ENCODE data around the gene ATG10. TPM values are rescaled to one million over a fixed set of nuclear protein-coding genes. Genes with fewer than 3 reads are reported as not detected.
"Not testable (repeated sequence)": the region's sequence is repeated elsewhere in the genome, so short reads cannot be mapped to it uniquely, and the experiment has no call there.

The ATG10 gene
- total RNA-seq, 1 donor from 2014 or later = 8.9 TPM

GRCh38 chr5:81989204-81989603 lies 17.4 kb downstream of the ATG10 start:
- no peak for DNase-seq (ENCODE audit: low spot score)
- peaks cover 18% of the 10 kb centered on the region for H3K36me3 Mint-ChIP-seq (ENCODE audit: low read depth)
- peaks cover 4% of the 10 kb centered on the region for H3K9me3 Mint-ChIP-seq
- intact Hi-C loops (cut with micrococcal nuclease) = no loop called here
- no peak overlapping the region for H3K27ac Mint-ChIP-seq
- H3K27me3 Mint-ChIP-seq (ENCODE audit: low read depth) = no peaks in the 10 kb centered on the region
- H3K4me1 Mint-ChIP-seq (ENCODE audit: low read depth) = peaks cover 2% of the 10 kb centered on the region
- H3K4me3 Mint-ChIP-seq (ENCODE audit: low read depth) = no peak overlapping the region

GRCh38 chr5:81994679-81995078 lies 22.9 kb downstream of the ATG10 start:
- peaks cover 1% of the 10 kb centered on the region for H3K4me1 Mint-ChIP-seq (ENCODE audit: low read depth)
- no peak overlapping the region for H3K4me3 Mint-ChIP-seq (ENCODE audit: low read depth)
- DNase-seq (ENCODE audit: low spot score) = no peak
- intact Hi-C loops (cut with micrococcal nuclease) = no loop called here
- peaks cover 25% of the 10 kb centered on the region for H3K9me3 Mint-ChIP-seq
- peaks cover 40% of the 10 kb centered on the region for H3K36me3 Mint-ChIP-seq (ENCODE audit: low read depth)
- no peak overlapping the region for H3K27ac Mint-ChIP-seq
- no peaks in the 10 kb centered on the region for H3K27me3 Mint-ChIP-seq (ENCODE audit: low read depth)

- Mint-ChIP-seq H3K36me3 (ENCODE audit: low read depth) (peaks cover 43% of the 10 kb centered on the region), H3K4me3 (ENCODE audit: low read depth) (no peak overlapping the region), H3K27ac (no peak overlapping the region), H3K9me3 (peaks cover 29% of the 10 kb centered on the region), H3K4me1 (ENCODE audit: low read depth) (peaks cover 1% of the 10 kb centered on the region), H3K27me3 (ENCODE audit: low read depth) (no peaks in the 10 kb centered on the region)
- intact Hi-C loops (cut with micrococcal nuclease) = no loop called here
- no peak for DNase-seq (ENCODE audit: low spot score)
Observed at GRCh38 chr5:81995407-81995806, 23.6 kb downstream of the ATG10 start.

- H3K9me3 Mint-ChIP-seq = peaks cover 4% of the 10 kb centered on the region
- no peaks in the 10 kb centered on the region for H3K27me3 Mint-ChIP-seq (ENCODE audit: low read depth)
- no peaks in the 10 kb centered on the region for H3K4me1 Mint-ChIP-seq (ENCODE audit: low read depth)
- intact Hi-C loops (cut with micrococcal nuclease) = no loop called here
- H3K36me3 Mint-ChIP-seq (ENCODE audit: low read depth) = peaks cover 3% of the 10 kb centered on the region
- no peak overlapping the region for H3K27ac Mint-ChIP-seq
- no peak for DNase-seq (ENCODE audit: low spot score)
- H3K4me3 Mint-ChIP-seq (ENCODE audit: low read depth) = no peak overlapping the region
Observed at GRCh38 chr5:82004511-82004910, 32.7 kb downstream of the ATG10 start.

DNA sequence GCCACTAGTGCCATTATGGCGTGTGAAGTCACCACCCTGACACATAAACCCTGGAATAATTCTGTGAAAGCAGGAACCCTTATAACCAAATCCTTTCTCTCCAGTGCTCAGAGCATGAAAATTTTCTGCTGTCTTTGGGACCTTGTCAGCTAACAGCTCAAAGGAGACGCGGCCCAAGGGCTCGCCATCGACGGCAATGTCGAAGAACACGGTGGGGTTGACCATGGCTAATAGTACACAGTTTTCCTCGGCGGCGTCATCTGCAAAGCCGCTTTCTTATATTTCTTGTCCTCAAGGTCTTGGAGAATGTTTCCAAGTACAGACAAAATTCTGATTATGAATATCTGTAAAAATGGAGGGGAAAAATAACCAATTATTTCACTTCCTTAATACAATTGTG lies 38.0 kb downstream of the ATG10 start:
- H3K4me3 Mint-ChIP-seq (ENCODE audit: low read depth); intact Hi-C loops (cut with micrococcal nuclease): not testable (repeated sequence)

GRCh38 chr5:82010696-82011095 lies 38.9 kb downstream of the ATG10 start:
- DNase-seq (ENCODE audit: low spot score) = no peak
- intact Hi-C loops (cut with micrococcal nuclease) = no loop called here

More for the DNA sequence above, 38.0 kb downstream of the ATG10 start:
- not testable (repeated sequence) for H3K27ac Mint-ChIP-seq; H3K9me3 Mint-ChIP-seq; DNase-seq (ENCODE audit: low spot score); H3K27me3 Mint-ChIP-seq (ENCODE audit: low read depth); H3K36me3 Mint-ChIP-seq (ENCODE audit: low read depth); H3K4me1 Mint-ChIP-seq (ENCODE audit: low read depth)

GRCh38 chr5:82011761-82012160 lies 39.9 kb downstream of the ATG10 start:
- DNase-seq (ENCODE audit: low spot score) = no peak
- intact Hi-C loops (cut with micrococcal nuclease) = no loop called here
- Mint-ChIP-seq H3K4me1 (ENCODE audit: low read depth) (no peaks in the 10 kb centered on the region), H3K27ac (no peak overlapping the region), H3K36me3 (ENCODE audit: low read depth) (peaks cover 13% of the 10 kb centered on the region), H3K9me3 (peaks cover 19% of the 10 kb centered on the region), H3K4me3 (ENCODE audit: low read depth) (no peak overlapping the region), H3K27me3 (ENCODE audit: low read depth) (no peaks in the 10 kb centered on the region)

More at GRCh38 chr5:82010696-82011095, 38.9 kb downstream of the ATG10 start:
- Mint-ChIP-seq H3K4me3 (ENCODE audit: low read depth) (no peak overlapping the region), H3K9me3 (peaks cover 13% of the 10 kb centered on the region), H3K36me3 (ENCODE audit: low read depth) (peaks cover 10% of the 10 kb centered on the region), H3K27ac (no peak overlapping the region), H3K27me3 (ENCODE audit: low read depth) (no peaks in the 10 kb centered on the region), H3K4me1 (ENCODE audit: low read depth) (no peaks in the 10 kb centered on the region)

GRCh38 chr5:82014644-82015043 lies 42.8 kb downstream of the ATG10 start:
- DNase-seq (ENCODE audit: low spot score); H3K27ac Mint-ChIP-seq; H3K27me3 Mint-ChIP-seq (ENCODE audit: low read depth); intact Hi-C loops (cut with micrococcal nuclease); H3K4me1 Mint-ChIP-seq (ENCODE audit: low read depth); H3K4me3 Mint-ChIP-seq (ENCODE audit: low read depth): not testable (repeated sequence)
- Mint-ChIP-seq H3K9me3 (peaks cover 19% of the 10 kb centered on the region), H3K36me3 (ENCODE audit: low read depth) (peaks cover 13% of the 10 kb centered on the region)

- no peak for DNase-seq (ENCODE audit: low spot score)
- Mint-ChIP-seq H3K27ac (no peak overlapping the region), H3K4me1 (ENCODE audit: low read depth) (no peaks in the 10 kb centered on the region), H3K9me3 (peaks cover 16% of the 10 kb centered on the region), H3K27me3 (ENCODE audit: low read depth) (no peaks in the 10 kb centered on the region), H3K36me3 (ENCODE audit: low read depth) (peaks cover 9% of the 10 kb centered on the region), H3K4me3 (ENCODE audit: low read depth) (no peak overlapping the region)
- intact Hi-C loops (cut with micrococcal nuclease) = no loop called here
Observed at GRCh38 chr5:82018462-82018861, 46.6 kb downstream of the ATG10 start.

GRCh38 chr5:82019342-82020138 lies 47.7 kb downstream of the ATG10 start:
- peaks cover 11% of the 10 kb centered on the region for H3K9me3 Mint-ChIP-seq
- no peak for DNase-seq (ENCODE audit: low spot score)

GRCh38 chr5:82022499-82022898 lies 50.7 kb downstream of the ATG10 start:
- H3K4me1 Mint-ChIP-seq (ENCODE audit: low read depth) = no peaks in the 10 kb centered on the region
- no peak overlapping the region for H3K27ac Mint-ChIP-seq

More at GRCh38 chr5:82019342-82020138, 47.7 kb downstream of the ATG10 start:
- H3K4me1 Mint-ChIP-seq (ENCODE audit: low read depth) = no peaks in the 10 kb centered on the region
- no peaks in the 10 kb centered on the region for H3K27me3 Mint-ChIP-seq (ENCODE audit: low read depth)
- no peak overlapping the region for H3K4me3 Mint-ChIP-seq (ENCODE audit: low read depth)
- intact Hi-C loops (cut with micrococcal nuclease) = no loop called here
- peaks cover 9% of the 10 kb centered on the region for H3K36me3 Mint-ChIP-seq (ENCODE audit: low read depth)
- H3K27ac Mint-ChIP-seq = no peak overlapping the region

DNA sequence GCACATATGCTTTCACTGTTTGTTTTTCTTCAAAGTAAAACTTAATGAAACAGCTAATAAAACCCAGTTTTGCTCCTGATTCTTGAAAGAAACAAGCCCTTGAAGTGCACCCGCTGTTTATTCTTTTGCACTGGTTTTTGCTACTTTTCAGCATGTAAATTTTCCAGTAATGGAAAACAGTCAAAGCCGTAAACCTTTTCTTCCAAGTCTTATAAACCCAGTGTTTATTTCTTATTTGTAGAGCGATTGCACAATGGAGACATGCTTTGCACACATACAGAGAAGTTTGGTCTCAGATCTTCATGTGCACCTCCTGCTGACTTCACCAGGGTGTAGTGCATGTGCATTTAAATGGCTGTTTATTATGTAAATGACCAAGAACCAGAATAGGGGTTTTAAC lies 51.8 kb downstream of the ATG10 start:
- intact Hi-C loops (cut with micrococcal nuclease) = no loop called here
- no peaks in the 10 kb centered on the region for H3K4me1 Mint-ChIP-seq (ENCODE audit: low read depth)
- DNase-seq (ENCODE audit: low spot score) = no peak
- no peaks in the 10 kb centered on the region for H3K36me3 Mint-ChIP-seq (ENCODE audit: low read depth)
- H3K27me3 Mint-ChIP-seq (ENCODE audit: low read depth) = no peaks in the 10 kb centered on the region
- no peaks in the 10 kb centered on the region for H3K9me3 Mint-ChIP-seq
- no peak overlapping the region for H3K4me3 Mint-ChIP-seq (ENCODE audit: low read depth)
- H3K27ac Mint-ChIP-seq = no peak overlapping the region

More at GRCh38 chr5:82022499-82022898, 50.7 kb downstream of the ATG10 start:
- intact Hi-C loops (cut with micrococcal nuclease) = no loop called here
- Mint-ChIP-seq H3K27me3 (ENCODE audit: low read depth) (no peaks in the 10 kb centered on the region), H3K4me3 (ENCODE audit: low read depth) (no peak overlapping the region), H3K9me3 (no peaks in the 10 kb centered on the region), H3K36me3 (ENCODE audit: low read depth) (no peaks in the 10 kb centered on the region)
- no peak for DNase-seq (ENCODE audit: low spot score)

GRCh38 chr5:82031220-82032119 lies 59.6 kb downstream of the ATG10 start:
- intact Hi-C loops (cut with micrococcal nuclease) = no loop called here
- H3K27me3 Mint-ChIP-seq (ENCODE audit: low read depth) = no peaks in the 10 kb centered on the region
- H3K27ac Mint-ChIP-seq = no peak overlapping the region
- H3K4me1 Mint-ChIP-seq (ENCODE audit: low read depth) = no peaks in the 10 kb centered on the region
- no peak overlapping the region for H3K4me3 Mint-ChIP-seq (ENCODE audit: low read depth)
- no peaks in the 10 kb centered on the region for H3K9me3 Mint-ChIP-seq
- DNase-seq (ENCODE audit: low spot score) = no peak
- H3K36me3 Mint-ChIP-seq (ENCODE audit: low read depth) = no peaks in the 10 kb centered on the region

Data from activated T-helper 2 cell treated with anti-CD3 and anti-CD28 coated beads, Interferon-gamma antibody, Interleukin-2, Interleukin-4, amounts not matched to agents 10 μg/mL and 5 μg/mL and 100 μg/mL, durations not matched to agents 14 hours and 24 hours and 36 hours (primary cell).